ENCODE data around the gene NRXN2. TPM values are rescaled to one million over a fixed set of nuclear protein-coding genes. Genes with fewer than 3 reads are reported as not detected.

The NRXN2 gene
- total RNA-seq, 1 donor from 2014 or later, result 0.14 TPM

DNA sequence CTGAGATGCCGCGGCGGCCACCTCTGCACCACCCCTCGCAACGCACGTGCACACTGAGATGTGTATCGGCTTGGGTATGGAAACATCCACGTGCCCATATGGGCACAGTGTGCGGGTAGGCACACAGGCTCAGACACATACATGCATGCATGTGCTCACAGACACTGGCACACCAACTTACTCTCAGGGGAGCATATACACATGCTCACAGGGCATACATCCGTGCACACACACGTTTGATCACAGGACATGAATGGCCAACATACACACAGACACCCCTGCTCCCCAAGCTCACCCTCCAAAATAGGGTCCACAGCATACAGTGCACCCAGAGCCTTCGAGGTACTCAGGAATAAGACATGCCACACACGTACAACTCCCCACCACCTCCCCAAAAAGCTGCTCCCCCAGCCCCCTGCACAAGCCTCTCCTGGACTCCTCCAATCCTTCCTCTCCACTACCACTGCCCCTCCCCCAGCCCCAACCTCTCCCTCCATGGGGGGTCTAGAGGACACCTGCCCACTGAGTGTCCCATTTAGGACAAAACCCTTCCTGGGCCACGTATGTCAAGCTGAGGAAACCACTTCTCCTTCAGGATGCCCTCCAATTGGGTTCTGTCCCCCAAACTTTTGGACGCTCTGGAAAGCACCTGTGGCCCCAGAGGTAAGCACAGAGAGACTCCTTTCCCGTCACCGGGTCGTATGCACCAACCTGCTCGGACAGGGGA, 78.9 kb downstream of the NRXN2 start:
- H3K27ac ChIP-seq (ENCODE audit: low read depth, low read length), result no peak overlapping the region
- no peaks in the 10 kb centered on the region for H3K79me2 ChIP-seq (ENCODE audit: insufficient read depth, low read length)
- peaks cover 55% of the 10 kb centered on the region for H3K27me3 Mint-ChIP-seq (ENCODE audit: low read depth, unreplicated experiment)
- peak; percentile 92 for TF ChIP-seq EZH2 (IDR thresholded peaks at IDR 0.05; ENCODE audit: insufficient read depth, low read length)
- TF ChIP-seq, protein P1, sequence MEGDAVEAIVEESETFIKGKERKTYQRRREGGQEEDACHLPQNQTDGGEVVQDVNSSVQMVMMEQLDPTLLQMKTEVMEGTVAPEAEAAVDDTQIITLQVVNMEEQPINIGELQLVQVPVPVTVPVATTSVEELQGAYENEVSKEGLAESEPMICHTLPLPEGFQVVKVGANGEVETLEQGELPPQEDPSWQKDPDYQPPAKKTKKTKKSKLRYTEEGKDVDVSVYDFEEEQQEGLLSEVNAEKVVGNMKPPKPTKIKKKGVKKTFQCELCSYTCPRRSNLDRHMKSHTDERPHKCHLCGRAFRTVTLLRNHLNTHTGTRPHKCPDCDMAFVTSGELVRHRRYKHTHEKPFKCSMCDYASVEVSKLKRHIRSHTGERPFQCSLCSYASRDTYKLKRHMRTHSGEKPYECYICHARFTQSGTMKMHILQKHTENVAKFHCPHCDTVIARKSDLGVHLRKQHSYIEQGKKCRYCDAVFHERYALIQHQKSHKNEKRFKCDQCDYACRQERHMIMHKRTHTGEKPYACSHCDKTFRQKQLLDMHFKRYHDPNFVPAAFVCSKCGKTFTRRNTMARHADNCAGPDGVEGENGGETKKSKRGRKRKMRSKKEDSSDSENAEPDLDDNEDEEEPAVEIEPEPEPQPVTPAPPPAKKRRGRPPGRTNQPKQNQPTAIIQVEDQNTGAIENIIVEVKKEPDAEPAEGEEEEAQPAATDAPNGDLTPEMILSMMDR (IDR thresholded peaks at IDR 0.05; ENCODE audit: insufficient read depth, low read depth, low read length), result no peak
- DNase-seq (ENCODE audit: low read depth) (no peak), FAIRE-seq (no peak)
- H3K9me3 Mint-ChIP-seq (ENCODE audit: unreplicated experiment), result no peaks in the 10 kb centered on the region
- no peaks in the 10 kb centered on the region for H3K4me1 Mint-ChIP-seq (ENCODE audit: low read depth, unreplicated experiment)
- H3K4me3 Mint-ChIP-seq (ENCODE audit: unreplicated experiment), result peak overlapping the region; percentile 58
- no peak overlapping the region for H3K27ac Mint-ChIP-seq (ENCODE audit: unreplicated experiment)
- no peak overlapping the region for H3K9ac ChIP-seq (ENCODE audit: low read length)
- H3K36me3 ChIP-seq (ENCODE audit: insufficient read depth, low read length), result no peaks in the 10 kb centered on the region
- no peak overlapping the region for H2AFZ ChIP-seq (ENCODE audit: low read depth, low read length)
- no peak overlapping the region for H3K4me2 ChIP-seq (ENCODE audit: low read length)
- H3K9me3 ChIP-seq (ENCODE audit: insufficient read depth, low read depth, low read length), result no peaks in the 10 kb centered on the region
- H3K27me3 ChIP-seq (ENCODE audit: insufficient read depth, low read length), result peaks cover 53% of the 10 kb centered on the region
- H3K4me1 ChIP-seq (ENCODE audit: insufficient read depth, low read length), result no peaks in the 10 kb centered on the region
- peaks cover 5% of the 10 kb centered on the region for H3K36me3 Mint-ChIP-seq (ENCODE audit: low read depth, unreplicated experiment)
- no peak overlapping the region for H3K4me3 ChIP-seq (ENCODE audit: insufficient read depth, low read depth, low read length)
- peaks cover 6% of the 10 kb centered on the region for H4K20me1 ChIP-seq (ENCODE audit: insufficient read depth, low read length)

DNA sequence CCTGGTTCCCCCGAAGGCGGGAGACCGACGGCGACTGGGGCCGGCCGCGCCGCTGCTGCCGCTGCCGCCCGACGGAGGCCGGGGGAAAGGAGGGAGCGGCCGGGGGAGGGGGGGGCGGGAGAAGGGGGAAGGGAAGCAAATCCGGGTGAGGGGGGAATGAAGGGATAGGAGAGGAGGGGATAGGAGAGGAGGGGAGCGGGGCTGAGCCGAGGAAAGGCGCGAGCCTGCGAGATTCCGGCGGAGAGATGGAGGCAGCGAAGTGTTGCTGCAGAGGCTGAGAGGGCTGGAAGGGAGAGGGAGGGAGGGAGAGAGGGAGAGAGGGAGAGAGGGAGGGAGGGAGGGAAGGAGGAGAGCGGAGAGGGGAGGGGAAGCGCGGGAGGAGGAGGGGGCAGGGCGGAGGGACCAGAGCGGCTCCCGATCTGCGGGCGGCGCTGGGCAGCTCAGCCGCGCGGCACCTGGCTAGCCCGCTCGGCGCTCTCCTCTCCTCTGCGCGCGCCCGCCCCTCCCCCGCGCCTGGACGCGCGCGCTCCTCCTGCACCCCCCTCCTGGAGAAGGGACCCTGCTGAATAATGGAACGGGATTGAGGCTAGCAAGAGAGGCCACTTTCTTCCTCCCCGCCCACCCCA, 79.6 kb downstream of the NRXN2 start:
- no peak for TF ChIP-seq EZH2 (IDR thresholded peaks at IDR 0.05; ENCODE audit: insufficient read depth, low read length)
- TF ChIP-seq, protein P1 (IDR thresholded peaks at IDR 0.05; ENCODE audit: insufficient read depth, low read depth, low read length), result no peak
- H3K4me3 ChIP-seq (ENCODE audit: insufficient read depth, low read depth, low read length), result no peak overlapping the region
- Mint-ChIP-seq H3K36me3 (ENCODE audit: low read depth, unreplicated experiment) (peaks cover 5% of the 10 kb centered on the region), H3K9me3 (ENCODE audit: unreplicated experiment) (no peaks in the 10 kb centered on the region), H3K27me3 (ENCODE audit: low read depth, unreplicated experiment) (peaks cover 48% of the 10 kb centered on the region), H3K4me3 (ENCODE audit: unreplicated experiment) (peak overlapping the region; percentile 60), H3K27ac (ENCODE audit: unreplicated experiment) (no peak overlapping the region), H3K4me1 (ENCODE audit: low read depth, unreplicated experiment) (no peaks in the 10 kb centered on the region)
- no peak overlapping the region for H2AFZ ChIP-seq (ENCODE audit: low read depth, low read length)
- no peaks in the 10 kb centered on the region for H3K4me1 ChIP-seq (ENCODE audit: insufficient read depth, low read length)
- H4K20me1 ChIP-seq (ENCODE audit: insufficient read depth, low read length), result peaks cover 6% of the 10 kb centered on the region
- H3K27ac ChIP-seq (ENCODE audit: low read depth, low read length), result no peak overlapping the region
- H3K27me3 ChIP-seq (ENCODE audit: insufficient read depth, low read length), result peaks cover 60% of the 10 kb centered on the region
- no peak overlapping the region for H3K4me2 ChIP-seq (ENCODE audit: low read length)
- no peaks in the 10 kb centered on the region for H3K79me2 ChIP-seq (ENCODE audit: insufficient read depth, low read length)
- DNase-seq (ENCODE audit: low read depth) (no peak), FAIRE-seq (no peak)
- H3K9ac ChIP-seq (ENCODE audit: low read length), result no peak overlapping the region
- H3K9me3 ChIP-seq (ENCODE audit: insufficient read depth, low read depth, low read length), result no peaks in the 10 kb centered on the region
- H3K36me3 ChIP-seq (ENCODE audit: insufficient read depth, low read length), result no peaks in the 10 kb centered on the region

GRCh38 chr11:64642871-64643255, 80.1 kb downstream of the NRXN2 start:
- Mint-ChIP-seq H3K27ac (ENCODE audit: unreplicated experiment) (no peak overlapping the region), H3K36me3 (ENCODE audit: low read depth, unreplicated experiment) (peaks cover 5% of the 10 kb centered on the region), H3K9me3 (ENCODE audit: unreplicated experiment) (no peaks in the 10 kb centered on the region), H3K4me1 (ENCODE audit: low read depth, unreplicated experiment) (no peaks in the 10 kb centered on the region), H3K27me3 (ENCODE audit: low read depth, unreplicated experiment) (peaks cover 43% of the 10 kb centered on the region), H3K4me3 (ENCODE audit: unreplicated experiment) (no peak overlapping the region)
- H3K9me3 ChIP-seq (ENCODE audit: insufficient read depth, low read depth, low read length), result no peaks in the 10 kb centered on the region
- H4K20me1 ChIP-seq (ENCODE audit: insufficient read depth, low read length), result peaks cover 6% of the 10 kb centered on the region
- no peak overlapping the region for H3K4me3 ChIP-seq (ENCODE audit: insufficient read depth, low read depth, low read length)
- H3K36me3 ChIP-seq (ENCODE audit: insufficient read depth, low read length), result no peaks in the 10 kb centered on the region
- H3K27me3 ChIP-seq (ENCODE audit: insufficient read depth, low read length), result peaks cover 64% of the 10 kb centered on the region
- FAIRE-seq (no peak), DNase-seq (ENCODE audit: low read depth) (no peak)
- no peaks in the 10 kb centered on the region for H3K4me1 ChIP-seq (ENCODE audit: insufficient read depth, low read length)
- H3K27ac ChIP-seq (ENCODE audit: low read depth, low read length), result no peak overlapping the region
- no peak overlapping the region for H3K4me2 ChIP-seq (ENCODE audit: low read length)
- TF ChIP-seq, protein P1 (IDR thresholded peaks at IDR 0.05; ENCODE audit: insufficient read depth, low read depth, low read length), result no peak
- peak; percentile 98 for TF ChIP-seq EZH2 (IDR thresholded peaks at IDR 0.05; ENCODE audit: insufficient read depth, low read length)
- no peak overlapping the region for H2AFZ ChIP-seq (ENCODE audit: low read depth, low read length)
- no peak overlapping the region for H3K9ac ChIP-seq (ENCODE audit: low read length)
- H3K79me2 ChIP-seq (ENCODE audit: insufficient read depth, low read length), result no peaks in the 10 kb centered on the region

Measured in astrocyte (in vitro differentiated cells and primary cell).